HG02759 (cell line): ENCODE measurements around the gene CDYL2.
"Not testable (repeated sequence)": the region's sequence is repeated elsewhere in the genome, so short reads cannot be mapped to it uniquely, and the experiment has no call there.

Experiments
- ATAC-seq: cut with Tn5 transposase; IDR thresholded peaks from one replicate; pipeline ENCODE4 v1.9.1; 2021; ENCODE audit warnings: mild to moderate bottlenecking, moderate library complexity; ENCODE audit not compliant: unreplicated experiment

The CDYL2 gene

GRCh38 chr16:80680046-80680445 lies 124.4 kb downstream of the CDYL2 start:
- no peak for ATAC-seq

GRCh38 chr16:80674884-80675283 lies 129.5 kb downstream of the CDYL2 start:
- ATAC-seq, result no peak

- ATAC-seq, result no peak
These were observed 132.0 kb downstream of the CDYL2 start for GRCh38 chr16:80672379-80672778.

GRCh38 chr16:80671281-80671849 lies 133.0 kb downstream of the CDYL2 start:
- peak; percentile 59 for ATAC-seq

- ATAC-seq, result no peak
These were observed 134.1 kb downstream of the CDYL2 start for GRCh38 chr16:80670170-80670865.

GRCh38 chr16:80669673-80670072 lies 134.7 kb downstream of the CDYL2 start:
- ATAC-seq, result no peak

GRCh38 chr16:80667925-80668324 lies 136.5 kb downstream of the CDYL2 start:
- no peak for ATAC-seq

GRCh38 chr16:80667251-80667560 lies 137.2 kb downstream of the CDYL2 start:
- ATAC-seq, result no peak

- ATAC-seq, result no peak
These were observed 137.8 kb downstream of the CDYL2 start for GRCh38 chr16:80666378-80667250.

- ATAC-seq, result no peak
These were observed 139.0 kb downstream of the CDYL2 start for GRCh38 chr16:80665356-80665755.

- no peak for ATAC-seq
These were observed 139.6 kb downstream of the CDYL2 start for GRCh38 chr16:80664786-80665185.

- no peak for ATAC-seq
These were observed 140.2 kb downstream of the CDYL2 start for GRCh38 chr16:80664226-80664625.

- no peak for ATAC-seq
These were observed 141.3 kb downstream of the CDYL2 start for GRCh38 chr16:80663078-80663477.

- no peak for ATAC-seq
These were observed 144.5 kb downstream of the CDYL2 start for GRCh38 chr16:80659865-80660264.

- ATAC-seq, result peak; percentile 92
These were observed 147.7 kb downstream of the CDYL2 start for GRCh38 chr16:80656711-80657150.

GRCh38 chr16:80656161-80656560 lies 148.2 kb downstream of the CDYL2 start:
- no peak for ATAC-seq

GRCh38 chr16:80655751-80656150 lies 148.6 kb downstream of the CDYL2 start:
- no peak for ATAC-seq

GRCh38 chr16:80654094-80654862 lies 150.1 kb downstream of the CDYL2 start:
- ATAC-seq, result no peak

GRCh38 chr16:80652441-80652840 lies 152.0 kb downstream of the CDYL2 start:
- ATAC-seq, result no peak

GRCh38 chr16:80650281-80650680 lies 154.1 kb downstream of the CDYL2 start:
- ATAC-seq, result not testable (repeated sequence)

GRCh38 chr16:80640316-80640715 lies 164.1 kb downstream of the CDYL2 start:
- no peak for ATAC-seq
